ENCODE measurements around the gene FBXL16.
"Not testable (repeated sequence)": the region's sequence is repeated elsewhere in the genome, so short reads cannot be mapped to it uniquely, and the experiment has no call there.

Gene FBXL16

DNA sequence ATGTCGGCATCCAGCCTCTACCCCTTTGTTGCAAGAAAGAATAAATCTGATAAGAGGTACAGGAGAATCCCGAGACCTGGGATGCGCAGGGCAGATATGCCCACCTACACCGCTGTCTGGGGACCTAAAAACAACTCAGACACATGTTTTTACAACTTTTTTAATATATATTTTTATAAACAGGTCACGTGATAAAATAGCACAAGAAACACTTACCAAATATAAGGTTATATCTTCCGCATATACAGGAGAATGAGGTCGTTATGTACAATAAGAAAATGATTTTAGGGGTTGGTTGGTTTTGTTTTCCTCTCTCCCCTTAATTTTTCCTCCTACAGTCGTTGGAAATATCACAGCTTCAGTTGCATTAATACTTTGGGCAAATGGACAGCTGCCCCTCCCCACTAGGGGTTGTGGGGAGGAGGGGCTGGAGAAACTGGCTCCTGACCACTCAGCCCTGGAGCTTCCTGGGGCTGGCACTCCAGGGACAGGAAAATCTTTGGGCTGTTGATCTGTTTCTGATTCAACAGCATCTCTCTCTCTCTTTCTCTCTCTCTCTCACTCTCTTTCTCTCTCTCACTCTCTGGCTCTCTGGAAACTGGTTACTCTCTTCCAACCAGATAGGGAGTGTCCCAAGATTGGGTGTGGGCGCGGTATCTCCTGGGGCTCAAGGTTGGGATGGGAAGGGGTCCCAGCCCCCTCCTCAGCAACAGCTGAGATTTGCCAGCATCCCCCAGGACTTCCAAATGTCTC is 13.1 kb downstream of the FBXL16 start:
- no peaks in the 10 kb centered on the region for H3K27me3 ChIP-seq (ENCODE audit: insufficient read depth, low read length, poor library complexity, severe bottlenecking)
- TF ChIP-seq, protein P1, sequence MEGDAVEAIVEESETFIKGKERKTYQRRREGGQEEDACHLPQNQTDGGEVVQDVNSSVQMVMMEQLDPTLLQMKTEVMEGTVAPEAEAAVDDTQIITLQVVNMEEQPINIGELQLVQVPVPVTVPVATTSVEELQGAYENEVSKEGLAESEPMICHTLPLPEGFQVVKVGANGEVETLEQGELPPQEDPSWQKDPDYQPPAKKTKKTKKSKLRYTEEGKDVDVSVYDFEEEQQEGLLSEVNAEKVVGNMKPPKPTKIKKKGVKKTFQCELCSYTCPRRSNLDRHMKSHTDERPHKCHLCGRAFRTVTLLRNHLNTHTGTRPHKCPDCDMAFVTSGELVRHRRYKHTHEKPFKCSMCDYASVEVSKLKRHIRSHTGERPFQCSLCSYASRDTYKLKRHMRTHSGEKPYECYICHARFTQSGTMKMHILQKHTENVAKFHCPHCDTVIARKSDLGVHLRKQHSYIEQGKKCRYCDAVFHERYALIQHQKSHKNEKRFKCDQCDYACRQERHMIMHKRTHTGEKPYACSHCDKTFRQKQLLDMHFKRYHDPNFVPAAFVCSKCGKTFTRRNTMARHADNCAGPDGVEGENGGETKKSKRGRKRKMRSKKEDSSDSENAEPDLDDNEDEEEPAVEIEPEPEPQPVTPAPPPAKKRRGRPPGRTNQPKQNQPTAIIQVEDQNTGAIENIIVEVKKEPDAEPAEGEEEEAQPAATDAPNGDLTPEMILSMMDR (conservative IDR thresholded peaks at IDR 0.05; ENCODE audit: low read length), result no peak
- TF ChIP-seq EZH2phosphoT487 (IDR thresholded peaks at IDR 0.05; ENCODE audit: borderline replicate concordance), result no peak

DNA sequence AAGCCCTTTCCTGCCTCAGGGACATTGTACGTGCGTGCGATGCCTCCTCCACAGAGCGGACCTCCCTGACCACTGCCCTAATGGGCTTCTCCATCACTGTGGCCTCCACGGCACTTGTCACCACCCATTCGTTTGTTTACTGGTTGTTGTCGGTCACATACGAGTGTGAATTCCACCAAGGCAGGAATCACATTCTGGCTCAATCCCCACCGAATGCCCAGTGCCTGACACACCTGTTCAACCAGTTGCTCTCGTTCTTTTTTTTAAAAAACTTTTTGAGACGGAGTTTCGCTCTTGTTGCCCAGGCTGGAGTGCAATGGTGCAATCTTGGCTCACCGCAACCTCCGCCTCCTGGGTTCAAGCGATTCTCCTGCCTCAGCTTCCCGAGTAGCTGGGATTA is 14.4 kb downstream of the FBXL16 start:
- not testable (repeated sequence) for H3K36me3 ChIP-seq (ENCODE audit: insufficient read depth, low read length); H3K9me2 ChIP-seq (replicated peaks; ENCODE audit: low read depth, low read length); H3K79me2 ChIP-seq (ENCODE audit: insufficient read depth, low read length); H4K20me1 ChIP-seq (ENCODE audit: insufficient read depth, low read length, poor library complexity, severe bottlenecking); H3K27me3 ChIP-seq (ENCODE audit: insufficient read depth, low read length, poor library complexity, severe bottlenecking); H3K4me2 ChIP-seq (ENCODE audit: low read depth, low read length, poor library complexity, severe bottlenecking); H3K4me1 ChIP-seq (ENCODE audit: insufficient read depth, low read length, poor library complexity, severe bottlenecking); H2AFZ ChIP-seq (ENCODE audit: low read length); H3F3A ChIP-seq (ENCODE audit: low read depth); H3K4me3 ChIP-seq (ENCODE audit: low read length, poor library complexity, severe bottlenecking); H3K9ac ChIP-seq (ENCODE audit: low read depth, low read length, poor library complexity, severe bottlenecking); H3K9me3 ChIP-seq (ENCODE audit: insufficient read depth, low read depth, low read length)

More for the DNA sequence above, 13.1 kb downstream of the FBXL16 start:
- Histone ChIP-seq H3K9me2 (replicated peaks; ENCODE audit: low read depth, low read length) (no peaks in the 10 kb centered on the region), H3F3A (ENCODE audit: low read depth) (no peaks in the 10 kb centered on the region), H2AFZ (ENCODE audit: low read length) (no peak overlapping the region), H3K9ac (ENCODE audit: low read depth, low read length, poor library complexity, severe bottlenecking) (no peak overlapping the region), H3K36me3 (ENCODE audit: insufficient read depth, low read length) (no peaks in the 10 kb centered on the region), H3K4me1 (ENCODE audit: insufficient read depth, low read length, poor library complexity, severe bottlenecking) (peaks cover 9% of the 10 kb centered on the region), H3K79me2 (ENCODE audit: insufficient read depth, low read length) (peaks cover 8% of the 10 kb centered on the region), H3K9me3 (ENCODE audit: insufficient read depth, low read depth, low read length) (no peaks in the 10 kb centered on the region), H3K4me3 (ENCODE audit: low read length, poor library complexity, severe bottlenecking) (no peak overlapping the region), H3K4me2 (ENCODE audit: low read depth, low read length, poor library complexity, severe bottlenecking) (no peak overlapping the region), H4K20me1 (ENCODE audit: insufficient read depth, low read length, poor library complexity, severe bottlenecking) (no peaks in the 10 kb centered on the region)

DNA sequence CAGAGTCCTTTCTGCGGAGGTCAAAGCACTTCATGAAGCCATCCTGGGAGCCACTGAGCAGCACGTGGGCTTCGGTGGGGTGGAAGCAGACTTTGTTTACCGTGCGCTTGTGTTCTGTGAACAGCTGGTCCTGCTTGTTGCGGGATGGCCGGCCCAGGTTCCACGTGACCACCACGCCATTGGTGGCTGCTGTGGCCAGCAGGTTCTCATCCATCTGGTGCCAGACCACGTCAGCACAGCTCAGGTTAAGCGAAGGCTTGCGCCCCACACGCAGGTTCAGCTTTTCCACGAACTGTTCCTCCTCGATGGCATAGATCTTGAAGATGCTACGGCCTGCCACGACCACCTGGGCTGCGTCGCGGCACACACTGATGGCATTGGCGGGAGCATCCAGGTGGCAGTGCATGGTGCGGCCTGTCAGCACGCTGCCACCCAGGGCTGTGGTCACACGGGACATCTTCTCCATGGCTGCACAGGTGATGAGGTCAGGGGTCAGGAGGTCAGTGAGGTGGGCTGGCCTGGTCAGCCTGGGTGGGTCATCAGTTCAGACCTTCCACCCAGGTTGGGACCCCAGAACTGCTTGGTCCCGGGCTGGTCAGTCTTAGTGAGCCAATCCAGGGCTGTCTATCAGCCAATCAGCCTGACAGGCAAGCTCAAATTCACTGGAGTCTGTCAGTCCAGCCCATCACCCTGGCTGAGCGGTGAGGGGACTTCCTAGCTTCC is 16.3 kb downstream of the FBXL16 start:
- Histone ChIP-seq H3K4me3 (ENCODE audit: low read length, poor library complexity, severe bottlenecking) (peak overlapping the region; percentile 94), H3K9me3 (ENCODE audit: insufficient read depth, low read depth, low read length) (no peaks in the 10 kb centered on the region), H3K9ac (ENCODE audit: low read depth, low read length, poor library complexity, severe bottlenecking) (peak overlapping the region; percentile 78), H2AFZ (ENCODE audit: low read length) (no peak overlapping the region), H3K36me3 (ENCODE audit: insufficient read depth, low read length) (no peaks in the 10 kb centered on the region), H3K4me2 (ENCODE audit: low read depth, low read length, poor library complexity, severe bottlenecking) (peak overlapping the region; percentile 88), H3K9me2 (replicated peaks; ENCODE audit: low read depth, low read length) (no peaks in the 10 kb centered on the region), H4K20me1 (ENCODE audit: insufficient read depth, low read length, poor library complexity, severe bottlenecking) (no peaks in the 10 kb centered on the region), H3K4me1 (ENCODE audit: insufficient read depth, low read length, poor library complexity, severe bottlenecking) (peaks cover 9% of the 10 kb centered on the region), H3K27me3 (ENCODE audit: insufficient read depth, low read length, poor library complexity, severe bottlenecking) (no peaks in the 10 kb centered on the region), H3F3A (ENCODE audit: low read depth) (no peaks in the 10 kb centered on the region), H3K79me2 (ENCODE audit: insufficient read depth, low read length) (peaks cover 8% of the 10 kb centered on the region)
- TF ChIP-seq, protein P1 (conservative IDR thresholded peaks at IDR 0.05; ENCODE audit: low read length), result no peak
- no peak for TF ChIP-seq EZH2phosphoT487 (IDR thresholded peaks at IDR 0.05; ENCODE audit: borderline replicate concordance)

Data from Loucy (cell line).